Fibroblast of lung (primary cell): ENCODE results near the gene TFAP2C. TPM values are rescaled to one million over a fixed set of nuclear protein-coding genes. Genes with fewer than 3 reads are reported as not detected.

Source experiments
- DNase-seq, 2 donors: peaks; one replicate each; pipeline versions ENCODE4 v3.0.0 to v3.0.0-alpha.2; 2010; ENCODE audit warnings: low read depth in 2 of 2
- H2AFZ ChIP-seq: 2 replicates; pipeline ENCODE4 v1.5.1; 2012; ENCODE audit warnings: low read length, control low read depth, inconsistent platforms
- H3K27ac ChIP-seq: 2 replicates; pipeline ENCODE4 v1.5.1; 2011; ENCODE audit warnings: low read length, control low read depth; ENCODE audit not compliant: insufficient read depth
- H3K27me3 ChIP-seq: 2 replicates; pipeline ENCODE4 v1.5.1; 2011; ENCODE audit warnings: mild to moderate bottlenecking, low read length; ENCODE audit not compliant: control insufficient read depth, insufficient read depth
- H3K36me3 ChIP-seq: 2 replicates; pipeline ENCODE4 v1.5.1; 2011; ENCODE audit warnings: low read length; ENCODE audit not compliant: control insufficient read depth, insufficient read depth
- H3K4me1 ChIP-seq: 2 replicates; pipeline ENCODE4 v1.5.1; 2011; ENCODE audit warnings: low read length; ENCODE audit not compliant: control insufficient read depth, insufficient read depth; ENCODE audit errors: extremely low read depth
- H3K4me2 ChIP-seq: 2 replicates; pipeline ENCODE4 v1.5.1; 2011; ENCODE audit warnings: low read length, control low read depth; ENCODE audit not compliant: insufficient read depth; ENCODE audit errors: extremely low read depth
- H3K4me3 ChIP-seq, 4 experiments: fragments of 200-600 bp in 1 of 4; sonication (generic) in 1 of 4; replicated peaks in 1 of 4; 2 replicates each; pipeline ENCODE4 v1.5.1; 2011 to 2016; ENCODE audit warnings: low read length in 4 of 4, low read depth in 3 of 4, mild to moderate bottlenecking in 3 of 4, control low read depth in 2 of 4, inconsistent platforms in 1 of 4, mixed read lengths in 1 of 4; ENCODE audit not compliant: insufficient read depth in 1 of 4; ENCODE audit errors: control extremely low read depth in 1 of 4
- H3K79me2 ChIP-seq: 2 replicates; pipeline ENCODE4 v1.5.1; 2012; ENCODE audit warnings: mild to moderate bottlenecking, low read length, inconsistent platforms; ENCODE audit not compliant: control insufficient read depth, insufficient read depth
- H3K9ac ChIP-seq: 2 replicates; pipeline ENCODE4 v1.5.1; 2011; ENCODE audit warnings: mild to moderate bottlenecking, low read length, control low read depth; ENCODE audit not compliant: insufficient read depth
- H3K9me3 ChIP-seq: 2 replicates; pipeline ENCODE4 v1.5.1; 2012; ENCODE audit warnings: low read depth, low read length; ENCODE audit not compliant: control insufficient read depth, insufficient read depth
- H4K20me1 ChIP-seq: 2 replicates; pipeline ENCODE4 v1.5.1; 2011; ENCODE audit warnings: low read length; ENCODE audit not compliant: control insufficient read depth, insufficient read depth; ENCODE audit errors: extremely low read depth
- CTCF ChIP-seq, 2 donors: IDR thresholded peaks in 1 of 2; conservative IDR thresholded peaks in 1 of 2; 1 replicate in 1 of 2; 2 replicates in 1 of 2; pipeline ENCODE4 v1.5.1; 2011 to 2012; ENCODE audit warnings: low read length in 2 of 2, control low read depth in 1 of 2, inconsistent platforms in 1 of 2, low read depth in 1 of 2, mild to moderate bottlenecking in 1 of 2
- EZH2 ChIP-seq: IDR thresholded peaks from 2 replicates; pipeline ENCODE4 v1.5.1; 2012; ENCODE audit warnings: low read length, control low read depth, mild to moderate bottlenecking; ENCODE audit errors: missing control alignments
- polyA plus RNA-seq, 2 donors: library from polyadenylated mRNA; depleted of rRNA in 1 of 2; stranded (reverse) in 1 of 2; unstranded in 1 of 2; fragments of >200 nt; gene quantifications; 2 replicates each; pipeline ENCODE4 v1.2.1, GENCODE V29; 2011 to 2012; ENCODE audit warnings: missing spikeins in 1 of 2
- total RNA-seq: library from RNA; depleted of rRNA; stranded (reverse); fragments of >200 nt; gene quantifications from 2 replicates; pipeline ENCODE4 v1.2.1, GENCODE V29; 2014

TFAP2C gene
- total and polyA plus RNA-seq, 2 donors (not counting 1 experiment from before 2014, with no cell fraction given) = 0.39 TPM; not detected in 1

- Histone ChIP-seq H3K9me3 (no peaks in the 10 kb centered on the region), H3K9ac (no peak overlapping the region), H3K79me2 (no peaks in the 10 kb centered on the region), H3K27me3 (no peaks in the 10 kb centered on the region), H4K20me1 (no peaks in the 10 kb centered on the region), H3K4me3 (no peak overlapping the region), H3K36me3 (no peaks in the 10 kb centered on the region), H3K4me1 (no peaks in the 10 kb centered on the region), H3K4me2 (no peak overlapping the region), H2AFZ (no peak overlapping the region), H3K27ac (no peak overlapping the region)
- TF ChIP-seq CTCF (conservative IDR thresholded peaks at IDR 0.05 in 1 of 2, IDR thresholded peaks at IDR 0.05 in 1 of 2; ENCODE audit: low read depth in 1 of 2, low read length in 2 of 2) = no peak
- TF ChIP-seq EZH2 = no peak
- no peak for DNase-seq
Observed at GRCh38 chr20:56592211-56592610, 36.9 kb upstream of the TFAP2C start.

- Histone ChIP-seq H4K20me1 (no peaks in the 10 kb centered on the region), H3K27me3 (no peaks in the 10 kb centered on the region), H3K9me3 (no peaks in the 10 kb centered on the region), H3K4me3 (no peak overlapping the region), H2AFZ (no peak overlapping the region), H3K4me1 (no peaks in the 10 kb centered on the region), H3K4me2 (no peak overlapping the region), H3K79me2 (no peaks in the 10 kb centered on the region), H3K27ac (no peak overlapping the region), H3K36me3 (no peaks in the 10 kb centered on the region), H3K9ac (no peak overlapping the region)
- no peak for DNase-seq
- TF ChIP-seq EZH2 (no peak), CTCF (conservative IDR thresholded peaks at IDR 0.05 in 1 of 2, IDR thresholded peaks at IDR 0.05 in 1 of 2; ENCODE audit: low read depth in 1 of 2, low read length in 2 of 2) (no peak)
Observed at GRCh38 chr20:56592817-56593216, 36.3 kb upstream of the TFAP2C start.

GRCh38 chr20:56595746-56596475 lies 33.2 kb upstream of the TFAP2C start:
- no peak for TF ChIP-seq CTCF (conservative IDR thresholded peaks at IDR 0.05 in 1 of 2, IDR thresholded peaks at IDR 0.05 in 1 of 2; ENCODE audit: low read depth in 1 of 2, low read length in 2 of 2)
- no peak for TF ChIP-seq EZH2
- Histone ChIP-seq H3K4me2 (no peak overlapping the region), H3K4me1 (no peaks in the 10 kb centered on the region), H3K79me2 (no peaks in the 10 kb centered on the region), H3K36me3 (no peaks in the 10 kb centered on the region), H3K4me3 (no peak overlapping the region), H4K20me1 (no peaks in the 10 kb centered on the region), H3K9ac (no peak overlapping the region), H3K27me3 (no peaks in the 10 kb centered on the region), H3K27ac (no peak overlapping the region), H2AFZ (no peak overlapping the region), H3K9me3 (no peaks in the 10 kb centered on the region)
- DNase-seq = no peak
